Skeletal muscle cell (primary cell): ENCODE results near the gene MSX2.
A peak's percentile ranks its signal among the peaks of the same experiment; 100 is the strongest.

Source experiments
- DNase-seq: peaks from one replicate; pipeline ENCODE4 v3.0.0-alpha.2; 2010; ENCODE audit warnings: low read depth
- H3K4me3 ChIP-seq: 2 replicates; pipeline ENCODE4 v1.5.1; 2011; ENCODE audit warnings: low read depth, mild to moderate bottlenecking, control low read depth, low read length, moderate library complexity

MSX2 gene

GRCh38 chr5:174715804-174716203 is 8.6 kb upstream of the MSX2 start:
- no peak overlapping the region for H3K4me3 ChIP-seq
- DNase-seq: no peak

GRCh38 chr5:174717826-174718455 is 6.4 kb upstream of the MSX2 start:
- DNase-seq: no peak
- H3K4me3 ChIP-seq: no peak overlapping the region

GRCh38 chr5:174718880-174719610 is 5.3 kb upstream of the MSX2 start:
- no peak overlapping the region for H3K4me3 ChIP-seq
- no peak for DNase-seq

- no peak for DNase-seq
- no peak overlapping the region for H3K4me3 ChIP-seq
These were observed 4.4 kb upstream of the MSX2 start for GRCh38 chr5:174719793-174720611.

GRCh38 chr5:174720612-174721529 is 3.5 kb upstream of the MSX2 start:
- no peak overlapping the region for H3K4me3 ChIP-seq

GRCh38 chr5:174721530-174722432 is 2.6 kb upstream of the MSX2 start:
- DNase-seq: no peak
- H3K4me3 ChIP-seq: no peak overlapping the region

More at GRCh38 chr5:174720612-174721529, 3.5 kb upstream of the MSX2 start:
- DNase-seq: no peak

- no peak for DNase-seq
- no peak overlapping the region for H3K4me3 ChIP-seq
These were observed 1.9 kb upstream of the MSX2 start for GRCh38 chr5:174722500-174722899.

GRCh38 chr5:174723315-174723978 is 935 bp upstream of the MSX2 start:
- no peak overlapping the region for H3K4me3 ChIP-seq
- DNase-seq: no peak

DNA sequence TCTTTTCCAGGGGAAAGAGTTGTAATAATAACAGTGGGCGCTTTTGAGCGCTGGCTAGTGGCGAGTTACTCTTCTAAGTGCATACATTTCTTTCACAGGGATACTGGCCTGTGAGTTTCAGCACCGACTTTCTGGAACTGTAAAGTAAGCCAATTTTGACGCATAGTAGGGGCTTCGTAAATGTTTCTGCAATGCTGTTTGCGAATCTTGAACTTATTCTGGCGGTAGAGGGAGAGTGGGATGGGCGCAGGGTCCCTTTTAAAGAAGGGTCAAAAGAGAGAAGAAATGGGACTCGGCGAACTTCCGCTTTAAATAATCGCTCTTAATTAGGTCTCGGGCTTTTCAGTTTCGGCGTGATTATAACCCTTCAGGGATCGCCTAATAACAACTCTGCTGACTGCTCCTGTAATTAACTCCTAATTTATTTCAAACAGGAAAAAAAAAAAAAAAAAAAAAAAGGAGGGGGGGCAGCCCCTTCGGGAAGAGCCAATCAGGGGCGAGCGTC is 351 bp upstream of the MSX2 start:
- peak overlapping the region; percentile 44 for H3K4me3 ChIP-seq
- no peak for DNase-seq

DNA sequence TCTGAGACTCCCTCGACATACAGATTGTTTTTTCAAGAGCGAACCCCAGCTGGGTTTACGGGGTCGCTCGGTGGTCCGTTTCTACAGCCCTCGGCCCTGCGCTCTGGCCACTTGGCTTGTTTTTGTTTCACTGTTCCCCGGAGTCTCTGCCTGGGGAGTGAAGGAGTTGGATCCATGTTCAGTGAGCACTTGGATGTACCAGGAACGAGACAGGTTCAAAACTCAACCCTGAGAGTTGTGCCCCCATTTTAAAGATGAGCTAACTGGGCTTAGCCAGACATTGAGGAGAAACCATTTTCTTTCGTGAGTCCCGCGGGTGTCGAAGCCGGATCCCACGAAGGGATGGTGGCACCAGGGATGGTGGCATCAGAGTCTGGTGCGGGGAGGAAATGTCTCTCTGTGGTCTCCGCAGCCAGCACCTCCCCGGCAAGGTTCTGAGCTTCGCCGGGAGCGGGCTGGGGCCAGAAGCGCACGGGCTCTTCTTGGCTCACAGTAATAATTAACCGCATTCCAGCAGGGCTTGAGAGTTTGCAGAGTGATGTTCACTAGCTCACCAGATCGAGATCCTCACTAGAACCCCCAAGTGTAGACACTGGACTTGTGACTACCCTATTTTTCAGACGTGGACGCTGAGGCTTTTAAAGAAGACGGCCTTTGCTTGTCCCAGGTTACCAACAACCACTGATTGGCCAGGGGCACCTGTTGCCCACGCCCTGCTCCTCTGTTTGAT is 1.0 kb downstream of the MSX2 start:
- no peak for DNase-seq
- H3K4me3 ChIP-seq: peak overlapping the region; percentile 44

DNA sequence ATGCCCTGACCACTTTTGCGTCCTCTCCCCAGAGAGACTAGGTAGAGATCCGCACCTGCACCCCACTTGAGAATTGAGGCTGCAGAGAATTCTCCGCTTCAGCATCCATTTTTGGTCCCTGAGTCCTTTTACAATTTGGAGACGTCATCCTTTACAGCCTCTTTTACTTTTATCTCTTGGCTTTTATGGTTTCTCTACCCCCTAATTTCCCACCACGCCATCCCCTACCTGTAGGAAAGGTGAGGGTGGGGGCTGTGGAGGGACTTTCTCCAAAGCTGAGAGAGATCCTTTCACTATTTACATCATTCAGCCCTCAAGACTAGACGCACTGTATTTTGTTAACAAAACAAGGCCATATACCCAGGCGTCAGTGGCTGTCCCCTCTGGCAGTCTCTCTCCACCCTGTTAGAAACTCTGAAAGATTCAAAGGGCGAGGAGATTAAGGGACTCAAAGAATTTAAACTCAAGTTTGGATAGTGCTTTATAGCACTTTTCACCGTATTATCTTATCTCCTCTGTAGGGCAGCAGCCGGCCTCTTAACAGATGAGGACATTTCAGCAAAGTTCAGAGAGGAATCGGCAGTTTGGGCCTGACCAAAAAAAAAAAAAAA is 1.7 kb downstream of the MSX2 start:
- DNase-seq: no peak
- H3K4me3 ChIP-seq: no peak overlapping the region

DNA sequence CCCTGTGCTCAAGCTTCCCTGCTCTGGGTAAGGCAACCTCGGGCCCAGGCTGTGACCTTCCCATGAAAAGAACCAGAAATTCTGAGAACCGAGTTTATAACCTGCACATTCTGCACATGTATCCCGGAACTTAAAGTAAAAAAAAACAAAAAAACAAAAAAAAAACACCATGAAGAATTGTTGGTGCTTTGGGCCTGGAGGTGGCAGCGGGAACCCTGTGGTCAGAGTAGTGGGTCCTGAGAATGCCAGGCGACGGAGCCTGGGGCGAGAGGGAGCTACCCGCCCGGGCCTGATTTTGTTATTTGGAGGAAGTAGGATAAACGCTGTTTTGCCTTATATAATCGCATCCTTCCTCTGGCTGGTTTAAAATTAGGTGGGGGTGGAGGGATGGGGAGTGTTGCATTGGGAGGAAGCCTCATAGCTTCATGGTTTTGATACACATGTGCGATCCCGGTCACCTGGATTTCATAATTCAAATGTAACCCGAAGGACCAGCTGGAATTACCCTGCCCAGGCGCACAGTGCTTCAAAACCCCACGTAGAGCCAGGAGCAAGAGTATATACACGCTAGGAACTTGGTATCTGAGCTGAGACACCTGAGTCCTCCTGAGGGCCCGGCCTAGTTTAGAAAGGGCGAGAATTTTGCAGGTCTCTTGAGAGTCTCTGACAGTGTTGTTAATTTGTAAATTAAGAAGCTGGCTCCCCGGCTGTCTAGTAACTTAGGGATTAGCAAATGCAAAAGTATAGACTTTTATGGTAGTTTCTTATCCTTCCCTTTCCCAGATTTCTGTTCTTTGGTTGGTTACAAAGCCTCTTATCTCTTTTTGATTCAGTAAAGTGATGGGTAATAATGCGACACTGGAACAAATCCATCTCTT is 2.8 kb downstream of the MSX2 start:
- no peak for DNase-seq
- H3K4me3 ChIP-seq: no peak overlapping the region

GRCh38 chr5:174727794-174728680 is 3.7 kb downstream of the MSX2 start:
- DNase-seq: no peak
- no peak overlapping the region for H3K4me3 ChIP-seq

DNA sequence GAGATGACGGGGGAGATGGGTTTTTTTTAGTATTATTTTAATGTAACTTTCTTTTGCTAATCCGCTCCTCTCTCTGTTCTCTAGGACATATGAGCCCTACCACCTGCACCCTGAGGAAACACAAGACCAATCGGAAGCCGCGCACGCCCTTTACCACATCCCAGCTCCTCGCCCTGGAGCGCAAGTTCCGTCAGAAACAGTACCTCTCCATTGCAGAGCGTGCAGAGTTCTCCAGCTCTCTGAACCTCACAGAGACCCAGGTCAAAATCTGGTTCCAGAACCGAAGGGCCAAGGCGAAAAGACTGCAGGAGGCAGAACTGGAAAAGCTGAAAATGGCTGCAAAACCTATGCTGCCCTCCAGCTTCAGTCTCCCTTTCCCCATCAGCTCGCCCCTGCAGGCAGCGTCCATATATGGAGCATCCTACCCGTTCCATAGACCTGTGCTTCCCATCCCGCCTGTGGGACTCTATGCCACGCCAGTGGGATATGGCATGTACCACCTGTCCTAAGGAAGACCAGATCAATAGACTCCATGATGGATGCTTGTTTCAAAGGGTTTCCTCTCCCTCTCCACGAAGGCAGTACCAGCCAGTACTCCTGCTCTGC is 4.8 kb downstream of the MSX2 start:
- no peak overlapping the region for H3K4me3 ChIP-seq
- DNase-seq: no peak
